ENCODE measurements around the gene NOS3.

Gene NOS3

GRCh38 chr7:150962290-150962552, 28.6 kb upstream of the NOS3 start:
- H3K4me3 ChIP-seq (ENCODE audit: low read length): no peak overlapping the region
- DNase-seq (ENCODE audit: low read depth): no peak
- no peak for TF ChIP-seq CTCF (conservative IDR thresholded peaks at IDR 0.05; ENCODE audit: low read length)

GRCh38 chr7:150962553-150963399, 28.0 kb upstream of the NOS3 start:
- peak; percentile 13 for DNase-seq (ENCODE audit: low read depth)
- TF ChIP-seq CTCF (conservative IDR thresholded peaks at IDR 0.05; ENCODE audit: low read length): peak; percentile 74
- no peak overlapping the region for H3K4me3 ChIP-seq (ENCODE audit: low read length)

- no peak overlapping the region for H3K4me3 ChIP-seq (ENCODE audit: low read length)
- no peak for DNase-seq (ENCODE audit: low read depth)
- TF ChIP-seq CTCF (conservative IDR thresholded peaks at IDR 0.05; ENCODE audit: low read length): no peak
These were observed 26.9 kb upstream of the NOS3 start for GRCh38 chr7:150963707-150964559.

- TF ChIP-seq CTCF (conservative IDR thresholded peaks at IDR 0.05; ENCODE audit: low read length): no peak
- DNase-seq (ENCODE audit: low read depth): no peak
These were observed 26.2 kb upstream of the NOS3 start for GRCh38 chr7:150964593-150965111.

GRCh38 chr7:150965273-150965830, 25.5 kb upstream of the NOS3 start:
- TF ChIP-seq CTCF (conservative IDR thresholded peaks at IDR 0.05; ENCODE audit: low read length): no peak
- no peak overlapping the region for H3K4me3 ChIP-seq (ENCODE audit: low read length)
- DNase-seq (ENCODE audit: low read depth): no peak

More at GRCh38 chr7:150964593-150965111, 26.2 kb upstream of the NOS3 start:
- no peak overlapping the region for H3K4me3 ChIP-seq (ENCODE audit: low read length)

GRCh38 chr7:150966002-150966401, 24.8 kb upstream of the NOS3 start:
- no peak overlapping the region for H3K4me3 ChIP-seq (ENCODE audit: low read length)
- no peak; the same call in 1 of the 2 replicates for TF ChIP-seq CTCF (conservative IDR thresholded peaks at IDR 0.05; ENCODE audit: low read length)
- DNase-seq (ENCODE audit: low read depth): no peak
